K562 (cell line): ENCODE data around the gene ARV1. TPM values are rescaled to one million over a fixed set of nuclear protein-coding genes. Genes with fewer than 3 reads are reported as not detected.

Source experiments
- CBX1 ChIP-seq: sonication (generic); IDR thresholded peaks from 2 replicates; pipeline ENCODE4 v1.6.1; 2016; ENCODE audit warnings: antibody characterized with exemption, low read depth, mild to moderate bottlenecking
- CCNT2 ChIP-seq: IDR thresholded peaks from 2 replicates; pipeline ENCODE4 v1.6.1; 2011; ENCODE audit warnings: borderline replicate concordance, low read depth, mild to moderate bottlenecking, moderate library complexity, mixed read lengths, low read length; ENCODE audit not compliant: insufficient read length; ENCODE audit errors: extremely low read depth
- CSDE1 ChIP-seq, 2 experiments: fragments of 450-650 bp; IDR thresholded peaks; 2 replicates each; pipeline ENCODE4 v1.6.1; 2016; ENCODE audit warnings: mild to moderate bottlenecking in 1 of 2
- FOXK1 ChIP-seq: sonication (generic); formaldehyde crosslinking; IDR thresholded peaks from 2 replicates; pipeline ENCODE4 v1.8.0; 2022; ENCODE audit warnings: missing genetic modification reagents, mild to moderate bottlenecking, borderline replicate concordance
- HNRNPLL ChIP-seq: fragments of 200-400 bp; formaldehyde crosslinking; IDR thresholded peaks from 2 replicates; pipeline ENCODE4 v1.6.1; 2017; ENCODE audit warnings: low read length, low read depth, mild to moderate bottlenecking; ENCODE audit not compliant: poor library complexity, severe bottlenecking
- LARP7 ChIP-seq: fragments of 450-650 bp; IDR thresholded peaks from 2 replicates; pipeline ENCODE4 v1.6.1; 2016
- MAX ChIP-seq: sonication (generic); formaldehyde crosslinking; IDR thresholded peaks from 2 replicates; pipeline ENCODE4 v1.9.0; 2022; ENCODE audit warnings: mild to moderate bottlenecking, missing genetic modification reagents
- PHB ChIP-seq: fragments of 250-450 bp; sonication (Bioruptor Pico); IDR thresholded peaks from 2 replicates; pipeline ENCODE4 v1.5.0; 2021
- POLR2A ChIP-seq: fragments of 450-650 bp; conservative IDR thresholded peaks from 2 replicates; pipeline ENCODE4 v1.6.1; 2016
- POLR2AphosphoS2 ChIP-seq: IDR thresholded peaks from 2 replicates; pipeline ENCODE4 v1.6.1; 2012; ENCODE audit warnings: low read length, improper control_type of control experiment
- POLR2AphosphoS5 ChIP-seq: IDR thresholded peaks from 2 replicates; pipeline ENCODE4 v1.6.1; 2011; ENCODE audit warnings: mild to moderate bottlenecking, low read depth, low read length, moderate library complexity; ENCODE audit not compliant: control insufficient read depth, insufficient read depth
- RBM34 ChIP-seq: fragments of 200-400 bp; formaldehyde crosslinking; IDR thresholded peaks from 2 replicates; pipeline ENCODE4 v1.6.1; 2018; ENCODE audit warnings: low read length, borderline replicate concordance; ENCODE audit not compliant: insufficient read depth
- RREB1 ChIP-seq: fragments of 250-450 bp; sonication (Bioruptor Pico); IDR thresholded peaks from 2 replicates; pipeline ENCODE4 v1.4.0; 2020
- SIX5 ChIP-seq, 2 experiments: IDR thresholded peaks; 2 replicates each; pipeline ENCODE4 v1.6.1; 2011; ENCODE audit warnings: low read length in 2 of 2, borderline replicate concordance in 1 of 2, low read depth in 1 of 2, mild to moderate bottlenecking in 1 of 2, moderate library complexity in 1 of 2; ENCODE audit not compliant: insufficient read depth in 1 of 2
- SRF ChIP-seq, 2 experiments: fragments of 250-450, 450-650 bp in 1 of 2; sonication (Bioruptor Pico) in 1 of 2; sonication (generic) in 1 of 2; formaldehyde crosslinking; IDR thresholded peaks; 2 replicates each; pipeline versions ENCODE4 v1.5.0 to v1.5.1; 2020 to 2022; ENCODE audit warnings: mild to moderate bottlenecking in 1 of 2, missing genetic modification reagents in 1 of 2
- STAT5B ChIP-seq: fragments of 250-450 bp; sonication (Bioruptor Pico); IDR thresholded peaks from 2 replicates; pipeline ENCODE4 v1.8.0; 2021; ENCODE audit warnings: mild to moderate bottlenecking, inconsistent platforms
- TSC22D4 ChIP-seq: fragments of 450-650 bp; IDR thresholded peaks from 2 replicates; pipeline ENCODE4 v1.6.1; 2016; ENCODE audit warnings: missing genetic modification characterization, missing biosample characterization, control low read depth
- ZBTB26 ChIP-seq: fragments of 450-650 bp; formaldehyde crosslinking; IDR thresholded peaks from 2 replicates; pipeline ENCODE4 v1.4.0; 2022; ENCODE audit warnings: missing genetic modification characterization
- ZNF224 ChIP-seq: sonication (generic); formaldehyde crosslinking; IDR thresholded peaks from 2 replicates; pipeline ENCODE4 v1.8.0; 2022; ENCODE audit warnings: mild to moderate bottlenecking, missing genetic modification reagents
- ZNF280B ChIP-seq: fragments of 250-450 bp; sonication (Bioruptor Pico); IDR thresholded peaks from 2 replicates; pipeline ENCODE4 v1.5.1; 2021; ENCODE audit warnings: mild to moderate bottlenecking
- ZNF561 ChIP-seq: fragments of 450-650 bp; formaldehyde crosslinking; conservative IDR thresholded peaks from 2 replicates; pipeline ENCODE4 v1.4.0; 2020; ENCODE audit warnings: mild to moderate bottlenecking, moderate library complexity
- polyA plus RNA-seq, 8 experiments: library from polyadenylated mRNA; depleted of rRNA in 4 of 8; stranded (reverse) in 5 of 8; unstranded in 3 of 8; fragments of >200 nt; fragmentation: Nextera tagmentation in 2 of 8; fragmentation: Illumina TruSeq in 1 of 8; extraction: Ambion mirVana in 2 of 8; extraction: Trizol in 1 of 8; gene quantifications; 2 replicates each; pipeline versions ENCODE4 v1.2.1 to v1.2.3, GENCODE V29; 2011 to 2014; ENCODE audit warnings: inconsistent platforms in 1 of 8, missing spikeins in 1 of 8
- total RNA-seq, 7 experiments: library from RNA; depleted of rRNA in 6 of 7; stranded (reverse); fragments of >200 nt in 6 of 7; fragmentation: Illumina TruSeq in 2 of 7; extraction: Trizol in 2 of 7; gene quantifications; 2 replicates each; pipeline versions ENCODE4 v1.2.1 to v1.2.3, GENCODE V29; 2011 to 2021; ENCODE audit warnings: low replicate concordance in 1 of 7

Gene ARV1
- total and polyA plus RNA-seq, 9 of the 15 experiments (the other 6 are each of a cell fraction or from before 2014, with no cell fraction given) = 54.8 to 139 (median 74.0) TPM

DNA sequence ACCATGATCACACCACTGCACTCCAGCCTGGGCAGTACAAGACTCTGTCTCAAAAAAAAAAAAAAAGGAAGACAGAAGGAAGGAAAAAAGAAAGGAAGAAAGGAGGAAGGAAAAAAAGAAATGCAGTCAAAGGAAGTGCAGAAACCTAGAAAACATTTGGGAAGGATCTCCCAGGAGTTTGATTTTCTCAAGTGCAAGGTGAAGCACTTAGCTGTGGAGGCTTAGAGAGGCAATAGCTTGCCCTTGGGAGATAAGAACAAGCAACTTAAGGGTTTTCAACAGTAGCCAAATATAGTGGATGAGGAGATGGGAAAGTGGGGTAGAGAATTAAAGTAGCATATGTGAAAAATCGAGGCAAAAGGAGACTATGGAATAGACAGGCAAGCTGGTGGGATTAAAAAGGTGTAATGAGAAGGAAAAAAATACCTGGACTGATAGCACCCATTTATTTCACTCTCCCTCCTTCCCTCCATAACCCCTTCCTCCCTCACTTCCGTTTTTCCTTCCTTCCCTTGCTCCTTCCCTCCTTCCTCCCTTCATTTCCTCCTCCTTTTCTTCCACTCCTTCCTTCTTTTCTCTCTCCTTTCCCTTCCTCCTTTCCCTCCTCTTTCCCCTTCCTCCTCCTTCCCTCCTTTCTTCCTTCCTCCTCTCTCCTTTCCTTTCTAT is 68.0 kb downstream of the ARV1 start (continued):
- TF ChIP-seq ZNF280B (CRISPR knock-in tag) (no peak), STAT5B (CRISPR knock-in tag) (no peak), FOXK1 (CRISPR knock-in tag) (no peak), CBX1 (no peak), LARP7 (peak; percentile 84), RREB1 (CRISPR knock-in tag) (no peak), RBM34 (no peak), MAX (CRISPR knock-in tag) (no peak), ZNF224 (CRISPR knock-in tag) (no peak), POLR2AphosphoS5 (no peak), SRF (CRISPR knock-in tag; IDR thresholded peaks at IDR 0.05) (no peak), ZBTB26 (CRISPR knock-in tag) (peak; percentile 90), POLR2AphosphoS2 (no peak), CSDE1 (IDR thresholded peaks at IDR 0.05) (no peak), POLR2A (no peak), PHB (no peak), TSC22D4 (tag) (no peak), CCNT2 (no peak), SIX5 (IDR thresholded peaks at IDR 0.05; ENCODE audit: borderline replicate concordance in 1 of 2, insufficient read depth in 1 of 2, low read depth in 1 of 2, low read length in 2 of 2) (no peak), ZNF561 (CRISPR knock-in tag) (no peak), HNRNPLL (no peak)
